Measurements from ENCODE around the gene PLCB1. TPM values are rescaled to one million over a fixed set of nuclear protein-coding genes. Genes with fewer than 3 reads are reported as not detected.

Gene PLCB1
- total RNA-seq, 1 experiment from 2014 or later: 11.3 TPM

DNA sequence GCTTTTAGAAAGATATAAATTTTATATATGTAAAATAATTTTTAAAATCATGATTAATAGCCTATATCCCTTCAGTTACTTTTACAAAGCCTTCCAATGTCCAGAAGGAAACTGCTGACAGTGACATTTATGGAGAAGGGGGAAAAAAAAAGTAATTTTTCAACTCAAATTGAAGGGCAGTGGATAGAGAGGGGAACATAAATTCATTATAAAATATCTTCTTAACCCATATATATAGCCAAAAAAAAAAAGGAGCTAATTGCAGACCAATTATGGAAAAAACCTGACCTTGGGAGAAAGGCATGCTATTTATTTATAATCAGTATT lies 392.9 kb downstream of the PLCB1 start:
- Mint-ChIP-seq H3K36me3 (no peaks in the 10 kb centered on the region), H3K27ac (no peak overlapping the region), H3K4me3 (no peak overlapping the region), H3K4me1 (peaks cover 20% of the 10 kb centered on the region), H3K9me3 (no peaks in the 10 kb centered on the region), H3K27me3 (ENCODE audit: low read depth) (no peaks in the 10 kb centered on the region)
- CTCF ChIA-PET: interaction anchor here (0.8 kb wide), 1 partner anchor 84 kb away, joined by 3 read pairs; no protein-coding TSS in a partner anchor
- TF ChIP-seq, protein P1, sequence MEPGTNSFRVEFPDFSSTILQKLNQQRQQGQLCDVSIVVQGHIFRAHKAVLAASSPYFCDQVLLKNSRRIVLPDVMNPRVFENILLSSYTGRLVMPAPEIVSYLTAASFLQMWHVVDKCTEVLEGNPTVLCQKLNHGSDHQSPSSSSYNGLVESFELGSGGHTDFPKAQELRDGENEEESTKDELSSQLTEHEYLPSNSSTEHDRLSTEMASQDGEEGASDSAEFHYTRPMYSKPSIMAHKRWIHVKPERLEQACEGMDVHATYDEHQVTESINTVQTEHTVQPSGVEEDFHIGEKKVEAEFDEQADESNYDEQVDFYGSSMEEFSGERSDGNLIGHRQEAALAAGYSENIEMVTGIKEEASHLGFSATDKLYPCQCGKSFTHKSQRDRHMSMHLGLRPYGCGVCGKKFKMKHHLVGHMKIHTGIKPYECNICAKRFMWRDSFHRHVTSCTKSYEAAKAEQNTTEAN (CRISPR knock-in tag; IDR thresholded peaks at IDR 0.05): no peak
- TF ChIP-seq ZNF317 (CRISPR knock-in tag; IDR thresholded peaks at IDR 0.05; ENCODE audit: borderline replicate concordance, low read depth) (no peak), CREM (CRISPR knock-in tag; IDR thresholded peaks at IDR 0.05) (no peak), FOXJ3 (CRISPR knock-in tag; IDR thresholded peaks at IDR 0.05; ENCODE audit: borderline replicate concordance) (no peak), TCF7 (CRISPR knock-in tag; IDR thresholded peaks at IDR 0.05; ENCODE audit: low read depth) (no peak), ZNF121 (CRISPR knock-in tag; IDR thresholded peaks at IDR 0.05) (no peak), USF1 (CRISPR knock-in tag; IDR thresholded peaks at IDR 0.05) (no peak), ZNF416 (CRISPR knock-in tag; IDR thresholded peaks at IDR 0.05) (no peak), HMGA2 (CRISPR knock-in tag; IDR thresholded peaks at IDR 0.05) (no peak), PREB (CRISPR knock-in tag; IDR thresholded peaks at IDR 0.05; ENCODE audit: borderline replicate concordance) (no peak), RORB (CRISPR knock-in tag; IDR thresholded peaks at IDR 0.05) (no peak), ZNF671 (CRISPR knock-in tag; IDR thresholded peaks at IDR 0.05) (no peak), CDX4 (CRISPR knock-in tag; IDR thresholded peaks at IDR 0.05; ENCODE audit: borderline replicate concordance) (no peak)
- TF ChIP-seq, protein P2, sequence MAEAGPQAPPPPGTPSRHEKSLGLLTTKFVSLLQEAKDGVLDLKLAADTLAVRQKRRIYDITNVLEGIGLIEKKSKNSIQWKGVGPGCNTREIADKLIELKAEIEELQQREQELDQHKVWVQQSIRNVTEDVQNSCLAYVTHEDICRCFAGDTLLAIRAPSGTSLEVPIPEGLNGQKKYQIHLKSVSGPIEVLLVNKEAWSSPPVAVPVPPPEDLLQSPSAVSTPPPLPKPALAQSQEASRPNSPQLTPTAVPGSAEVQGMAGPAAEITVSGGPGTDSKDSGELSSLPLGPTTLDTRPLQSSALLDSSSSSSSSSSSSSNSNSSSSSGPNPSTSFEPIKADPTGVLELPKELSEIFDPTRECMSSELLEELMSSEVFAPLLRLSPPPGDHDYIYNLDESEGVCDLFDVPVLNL (CRISPR knock-in tag; IDR thresholded peaks at IDR 0.05; ENCODE audit: borderline replicate concordance, low read depth): no peak
- TF ChIP-seq, protein P3, sequence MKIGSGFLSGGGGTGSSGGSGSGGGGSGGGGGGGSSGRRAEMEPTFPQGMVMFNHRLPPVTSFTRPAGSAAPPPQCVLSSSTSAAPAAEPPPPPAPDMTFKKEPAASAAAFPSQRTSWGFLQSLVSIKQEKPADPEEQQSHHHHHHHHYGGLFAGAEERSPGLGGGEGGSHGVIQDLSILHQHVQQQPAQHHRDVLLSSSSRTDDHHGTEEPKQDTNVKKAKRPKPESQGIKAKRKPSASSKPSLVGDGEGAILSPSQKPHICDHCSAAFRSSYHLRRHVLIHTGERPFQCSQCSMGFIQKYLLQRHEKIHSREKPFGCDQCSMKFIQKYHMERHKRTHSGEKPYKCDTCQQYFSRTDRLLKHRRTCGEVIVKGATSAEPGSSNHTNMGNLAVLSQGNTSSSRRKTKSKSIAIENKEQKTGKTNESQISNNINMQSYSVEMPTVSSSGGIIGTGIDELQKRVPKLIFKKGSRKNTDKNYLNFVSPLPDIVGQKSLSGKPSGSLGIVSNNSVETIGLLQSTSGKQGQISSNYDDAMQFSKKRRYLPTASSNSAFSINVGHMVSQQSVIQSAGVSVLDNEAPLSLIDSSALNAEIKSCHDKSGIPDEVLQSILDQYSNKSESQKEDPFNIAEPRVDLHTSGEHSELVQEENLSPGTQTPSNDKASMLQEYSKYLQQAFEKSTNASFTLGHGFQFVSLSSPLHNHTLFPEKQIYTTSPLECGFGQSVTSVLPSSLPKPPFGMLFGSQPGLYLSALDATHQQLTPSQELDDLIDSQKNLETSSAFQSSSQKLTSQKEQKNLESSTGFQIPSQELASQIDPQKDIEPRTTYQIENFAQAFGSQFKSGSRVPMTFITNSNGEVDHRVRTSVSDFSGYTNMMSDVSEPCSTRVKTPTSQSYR (CRISPR knock-in tag; IDR thresholded peaks at IDR 0.05): no peak
- TF ChIP-seq, protein P4, sequence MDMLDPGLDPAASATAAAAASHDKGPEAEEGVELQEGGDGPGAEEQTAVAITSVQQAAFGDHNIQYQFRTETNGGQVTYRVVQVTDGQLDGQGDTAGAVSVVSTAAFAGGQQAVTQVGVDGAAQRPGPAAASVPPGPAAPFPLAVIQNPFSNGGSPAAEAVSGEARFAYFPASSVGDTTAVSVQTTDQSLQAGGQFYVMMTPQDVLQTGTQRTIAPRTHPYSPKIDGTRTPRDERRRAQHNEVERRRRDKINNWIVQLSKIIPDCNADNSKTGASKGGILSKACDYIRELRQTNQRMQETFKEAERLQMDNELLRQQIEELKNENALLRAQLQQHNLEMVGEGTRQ (CRISPR knock-in tag; IDR thresholded peaks at IDR 0.05): no peak
- TF ChIP-seq, protein P5, sequence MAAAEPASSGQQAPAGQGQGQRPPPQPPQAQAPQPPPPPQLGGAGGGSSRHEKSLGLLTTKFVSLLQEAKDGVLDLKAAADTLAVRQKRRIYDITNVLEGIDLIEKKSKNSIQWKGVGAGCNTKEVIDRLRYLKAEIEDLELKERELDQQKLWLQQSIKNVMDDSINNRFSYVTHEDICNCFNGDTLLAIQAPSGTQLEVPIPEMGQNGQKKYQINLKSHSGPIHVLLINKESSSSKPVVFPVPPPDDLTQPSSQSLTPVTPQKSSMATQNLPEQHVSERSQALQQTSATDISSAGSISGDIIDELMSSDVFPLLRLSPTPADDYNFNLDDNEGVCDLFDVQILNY (CRISPR knock-in tag; IDR thresholded peaks at IDR 0.05): no peak
- TF ChIP-seq, protein P6, sequence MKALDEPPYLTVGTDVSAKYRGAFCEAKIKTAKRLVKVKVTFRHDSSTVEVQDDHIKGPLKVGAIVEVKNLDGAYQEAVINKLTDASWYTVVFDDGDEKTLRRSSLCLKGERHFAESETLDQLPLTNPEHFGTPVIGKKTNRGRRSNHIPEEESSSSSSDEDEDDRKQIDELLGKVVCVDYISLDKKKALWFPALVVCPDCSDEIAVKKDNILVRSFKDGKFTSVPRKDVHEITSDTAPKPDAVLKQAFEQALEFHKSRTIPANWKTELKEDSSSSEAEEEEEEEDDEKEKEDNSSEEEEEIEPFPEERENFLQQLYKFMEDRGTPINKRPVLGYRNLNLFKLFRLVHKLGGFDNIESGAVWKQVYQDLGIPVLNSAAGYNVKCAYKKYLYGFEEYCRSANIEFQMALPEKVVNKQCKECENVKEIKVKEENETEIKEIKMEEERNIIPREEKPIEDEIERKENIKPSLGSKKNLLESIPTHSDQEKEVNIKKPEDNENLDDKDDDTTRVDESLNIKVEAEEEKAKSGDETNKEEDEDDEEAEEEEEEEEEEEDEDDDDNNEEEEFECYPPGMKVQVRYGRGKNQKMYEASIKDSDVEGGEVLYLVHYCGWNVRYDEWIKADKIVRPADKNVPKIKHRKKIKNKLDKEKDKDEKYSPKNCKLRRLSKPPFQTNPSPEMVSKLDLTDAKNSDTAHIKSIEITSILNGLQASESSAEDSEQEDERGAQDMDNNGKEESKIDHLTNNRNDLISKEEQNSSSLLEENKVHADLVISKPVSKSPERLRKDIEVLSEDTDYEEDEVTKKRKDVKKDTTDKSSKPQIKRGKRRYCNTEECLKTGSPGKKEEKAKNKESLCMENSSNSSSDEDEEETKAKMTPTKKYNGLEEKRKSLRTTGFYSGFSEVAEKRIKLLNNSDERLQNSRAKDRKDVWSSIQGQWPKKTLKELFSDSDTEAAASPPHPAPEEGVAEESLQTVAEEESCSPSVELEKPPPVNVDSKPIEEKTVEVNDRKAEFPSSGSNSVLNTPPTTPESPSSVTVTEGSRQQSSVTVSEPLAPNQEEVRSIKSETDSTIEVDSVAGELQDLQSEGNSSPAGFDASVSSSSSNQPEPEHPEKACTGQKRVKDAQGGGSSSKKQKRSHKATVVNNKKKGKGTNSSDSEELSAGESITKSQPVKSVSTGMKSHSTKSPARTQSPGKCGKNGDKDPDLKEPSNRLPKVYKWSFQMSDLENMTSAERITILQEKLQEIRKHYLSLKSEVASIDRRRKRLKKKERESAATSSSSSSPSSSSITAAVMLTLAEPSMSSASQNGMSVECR (CRISPR knock-in tag; IDR thresholded peaks at IDR 0.05; ENCODE audit: borderline replicate concordance): no peak
- POLR2A ChIA-PET: no interaction called here
- DNase-seq (ENCODE audit: low spot score): no peak
- no peak for ATAC-seq

Data from WTC11 (cell line).